GM19035 (cell line): Measurements from ENCODE around the gene ACTG1.

ENCODE experiments used
- ATAC-seq: cut with Tn5 transposase; IDR thresholded peaks from one replicate; pipeline ENCODE4 v1.9.1; 2021; ENCODE audit not compliant: unreplicated experiment

Gene ACTG1

GRCh38 chr17:81499601-81499970 lies 13.0 kb downstream of the ACTG1 start:
- no peak for ATAC-seq

GRCh38 chr17:81498953-81499600 lies 13.5 kb downstream of the ACTG1 start:
- no peak for ATAC-seq

- ATAC-seq, result no peak
Observed at GRCh38 chr17:81494626-81495377, 17.8 kb downstream of the ACTG1 start.

- no peak for ATAC-seq
Observed at GRCh38 chr17:81493198-81494038, 19.2 kb downstream of the ACTG1 start.

- ATAC-seq, result no peak
Observed at GRCh38 chr17:81492706-81493105, 19.9 kb downstream of the ACTG1 start.

- no peak for ATAC-seq
Observed at GRCh38 chr17:81492202-81492601, 20.4 kb downstream of the ACTG1 start.

GRCh38 chr17:81491761-81492160 lies 20.8 kb downstream of the ACTG1 start:
- ATAC-seq, result no peak

GRCh38 chr17:81491181-81491581 lies 21.4 kb downstream of the ACTG1 start:
- ATAC-seq, result no peak

GRCh38 chr17:81489998-81490992 lies 22.3 kb downstream of the ACTG1 start:
- ATAC-seq, result no peak

GRCh38 chr17:81489012-81489997 lies 23.3 kb downstream of the ACTG1 start:
- no peak for ATAC-seq

GRCh38 chr17:81488276-81488860 lies 24.2 kb downstream of the ACTG1 start:
- ATAC-seq, result no peak

- no peak for ATAC-seq
Observed at GRCh38 chr17:81487487-81488275, 24.9 kb downstream of the ACTG1 start.

GRCh38 chr17:81487089-81487486 lies 25.5 kb downstream of the ACTG1 start:
- no peak for ATAC-seq

- ATAC-seq, result no peak
Observed at GRCh38 chr17:81486199-81486810, 26.3 kb downstream of the ACTG1 start.

GRCh38 chr17:81484195-81484979 lies 28.2 kb downstream of the ACTG1 start:
- ATAC-seq, result peak; percentile 59

- ATAC-seq, result no peak
Observed at GRCh38 chr17:81483862-81484194, 28.8 kb downstream of the ACTG1 start.
